HG03064 (cell line): ENCODE measurements around the gene ELOVL2.
A peak's percentile ranks its signal among the peaks of the same experiment; 100 is the strongest.
"Not testable (repeated sequence)": the region's sequence is repeated elsewhere in the genome, so short reads cannot be mapped to it uniquely, and the experiment has no call there.

Experiments used
- ATAC-seq: cut with Tn5 transposase; IDR thresholded peaks from one replicate; pipeline ENCODE4 v1.9.1; 2021; ENCODE audit warnings: low read depth; ENCODE audit not compliant: unreplicated experiment

ELOVL2 gene

GRCh38 chr6:11043961-11044711 lies at the start of gene ELOVL2:
Gene ELOVL2 (minus strand): TSS chr6:11044305. CDS start chr6:11044230, 75 bp downstream.
- ATAC-seq: no peak

GRCh38 chr6:11093376-11093625 lies 49.2 kb upstream of the ELOVL2 start:
- ATAC-seq: peak; percentile 24

GRCh38 chr6:11092668-11093375 lies 48.7 kb upstream of the ELOVL2 start:
- ATAC-seq: peak; percentile 44

GRCh38 chr6:11091141-11091540 lies 47.0 kb upstream of the ELOVL2 start:
- not testable (repeated sequence) for ATAC-seq

- ATAC-seq: no peak
These were observed 45.6 kb upstream of the ELOVL2 start for GRCh38 chr6:11089695-11090094.

GRCh38 chr6:11087141-11087812 lies 43.2 kb upstream of the ELOVL2 start:
- ATAC-seq: not testable (repeated sequence)

- no peak for ATAC-seq
These were observed 41.8 kb upstream of the ELOVL2 start for GRCh38 chr6:11085758-11086435.

- ATAC-seq: no peak
These were observed 39.9 kb upstream of the ELOVL2 start for GRCh38 chr6:11083956-11084355.

GRCh38 chr6:11083491-11083890 lies 39.4 kb upstream of the ELOVL2 start:
- ATAC-seq: no peak

GRCh38 chr6:11080296-11080695 lies 36.2 kb upstream of the ELOVL2 start:
- no peak for ATAC-seq

GRCh38 chr6:11078266-11078665 lies 34.2 kb upstream of the ELOVL2 start:
- ATAC-seq: no peak

GRCh38 chr6:11076540-11076939 lies 32.4 kb upstream of the ELOVL2 start:
- ATAC-seq: no peak

GRCh38 chr6:11072101-11072500 lies 28.0 kb upstream of the ELOVL2 start:
- no peak for ATAC-seq

- ATAC-seq: no peak
These were observed 25.7 kb upstream of the ELOVL2 start for GRCh38 chr6:11069760-11070159.

- no peak for ATAC-seq
These were observed 23.2 kb upstream of the ELOVL2 start for GRCh38 chr6:11067348-11067747.

GRCh38 chr6:11066505-11067347 lies 22.6 kb upstream of the ELOVL2 start:
- ATAC-seq: no peak

GRCh38 chr6:11065436-11066202 lies 21.5 kb upstream of the ELOVL2 start:
- no peak for ATAC-seq

- no peak for ATAC-seq
These were observed 20.7 kb upstream of the ELOVL2 start for GRCh38 chr6:11064836-11065235.

- ATAC-seq: no peak
These were observed 18.6 kb upstream of the ELOVL2 start for GRCh38 chr6:11062715-11063114.

GRCh38 chr6:11062083-11062482 lies 18.0 kb upstream of the ELOVL2 start:
- no peak for ATAC-seq
